ENCODE measurements around the gene UPF3A. TPM values are rescaled to one million over a fixed set of nuclear protein-coding genes. Genes with fewer than 3 reads are reported as not detected.

UPF3A gene
- polyA plus RNA-seq, 1 donor, result 94.1 TPM

DNA sequence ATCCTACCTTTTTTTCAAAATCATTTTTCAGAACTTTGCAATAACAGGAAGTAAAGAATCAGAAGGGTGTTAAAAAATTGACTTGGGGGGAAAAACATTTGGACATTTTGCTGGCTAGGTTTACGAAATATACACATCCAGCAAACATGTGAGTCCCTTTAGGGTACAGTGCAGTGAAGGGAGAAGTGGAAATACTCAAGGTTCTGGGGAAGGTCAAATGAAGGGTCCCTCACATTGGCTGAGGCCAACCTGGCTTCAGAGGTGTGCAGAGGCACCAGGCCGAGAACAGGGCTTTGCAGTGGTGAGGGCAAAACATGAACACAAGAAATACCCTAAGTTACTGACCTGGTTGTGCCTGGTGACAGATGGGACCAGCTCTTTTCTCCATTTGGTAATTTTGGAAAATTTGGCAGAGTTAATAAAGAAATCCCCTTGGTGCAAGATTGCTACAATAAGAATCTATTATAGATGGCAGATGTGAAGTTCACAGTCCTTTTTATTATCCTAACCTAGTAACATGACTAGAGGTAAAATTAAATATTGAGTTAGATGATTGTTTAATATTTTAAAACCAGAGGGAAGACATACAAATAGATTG, 1.5 kb upstream of the UPF3A start:
- DNase-seq, result no peak
- no peaks in the 10 kb centered on the region for H3K9me3 ChIP-seq (ENCODE audit: control insufficient read depth, low read depth, low read length)
- H3K27ac ChIP-seq (ENCODE audit: low read length), result no peak overlapping the region
- WGBS (ENCODE audit: insufficient coverage, low lambda C conversion rate), result no CpG with 5 or more reads among the region's 2 CpGs
- H3K36me3 ChIP-seq (ENCODE audit: control insufficient read depth, insufficient read depth, low read length), result peaks cover 29% of the 10 kb centered on the region
- H3K4me3 ChIP-seq (ENCODE audit: low read length), result no peak overlapping the region
- no peaks in the 10 kb centered on the region for H3K27me3 ChIP-seq (ENCODE audit: control insufficient read depth, insufficient read depth, low read length)
- H3K4me1 ChIP-seq (ENCODE audit: control insufficient read depth, insufficient read depth, low read length), result peaks cover 12% of the 10 kb centered on the region

DNA sequence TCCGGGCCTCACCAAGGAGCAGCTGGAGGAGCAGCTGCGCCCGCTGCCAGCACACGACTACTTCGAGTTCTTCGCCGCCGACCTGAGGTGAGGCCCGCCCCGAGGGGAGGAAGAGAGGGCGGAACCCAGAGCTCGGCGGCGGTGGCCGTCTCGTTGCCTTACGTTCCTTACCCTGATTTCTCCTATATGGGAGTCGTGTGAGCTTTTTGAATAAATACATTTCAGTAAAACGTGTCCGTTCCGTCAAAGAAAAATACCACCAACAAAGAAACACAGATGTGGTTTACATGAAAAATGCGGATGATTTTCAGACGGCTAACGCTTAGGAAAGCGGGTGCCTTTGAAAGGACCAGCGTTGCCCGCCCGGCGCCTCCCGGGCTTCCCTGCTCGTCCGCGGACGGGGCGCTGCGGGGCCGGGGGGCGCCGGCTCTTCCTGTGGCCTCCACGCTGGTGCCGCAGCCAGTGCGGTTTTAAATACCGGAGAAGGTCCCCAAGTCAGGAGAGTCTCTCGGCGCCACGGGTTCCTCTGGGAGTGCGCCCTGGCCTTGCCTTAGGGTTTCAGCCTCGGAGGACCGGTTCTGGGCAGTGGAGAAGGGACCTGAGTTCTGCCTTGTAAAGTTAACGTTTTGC, 755 bp downstream of the UPF3A start:
- peak; percentile 18 to 87 for DNase-seq
- no peaks in the 10 kb centered on the region for H3K27me3 ChIP-seq (ENCODE audit: control insufficient read depth, insufficient read depth, low read length)
- no peaks in the 10 kb centered on the region for H3K9me3 ChIP-seq (ENCODE audit: control insufficient read depth, low read depth, low read length)
- H3K36me3 ChIP-seq (ENCODE audit: control insufficient read depth, insufficient read depth, low read length), result peaks cover 26% of the 10 kb centered on the region
- H3K4me3 ChIP-seq (ENCODE audit: low read length), result peak overlapping the region; percentile 87
- WGBS (ENCODE audit: insufficient coverage, low lambda C conversion rate), result no CpG with 5 or more reads among the region's 50 CpGs
- peak overlapping the region; percentile 89 for H3K27ac ChIP-seq (ENCODE audit: low read length)
- peaks cover 12% of the 10 kb centered on the region for H3K4me1 ChIP-seq (ENCODE audit: control insufficient read depth, insufficient read depth, low read length)

DNA sequence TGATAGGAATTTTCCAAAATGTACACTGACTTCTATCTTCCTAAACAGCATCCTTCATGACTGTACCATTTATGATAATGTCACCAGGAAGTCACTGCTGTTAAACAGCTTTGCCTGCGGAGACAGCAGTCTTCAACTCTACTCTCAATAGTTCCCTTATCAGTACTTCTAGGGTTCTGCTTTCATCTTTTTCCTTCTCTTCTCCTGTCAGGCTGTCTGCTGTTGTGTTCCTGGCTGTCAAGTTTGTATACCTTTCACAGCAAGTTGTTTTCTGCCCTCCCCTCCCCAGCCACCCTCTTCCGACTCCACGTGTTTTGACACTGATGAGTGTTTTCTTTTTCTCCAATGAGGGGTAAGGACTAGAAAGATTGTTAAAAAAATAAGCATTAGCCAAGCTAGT, 2.2 kb downstream of the UPF3A start:
- peaks cover 35% of the 10 kb centered on the region for H3K36me3 ChIP-seq (ENCODE audit: control insufficient read depth, insufficient read depth, low read length)
- no peak overlapping the region for H3K4me3 ChIP-seq (ENCODE audit: low read length)
- WGBS (ENCODE audit: insufficient coverage, low lambda C conversion rate), result 50% methylated on average over 1 of the region's 3 CpGs
- H3K27me3 ChIP-seq (ENCODE audit: control insufficient read depth, insufficient read depth, low read length), result no peaks in the 10 kb centered on the region
- peak overlapping the region; percentile 56 for H3K27ac ChIP-seq (ENCODE audit: low read length)
- H3K4me1 ChIP-seq (ENCODE audit: control insufficient read depth, insufficient read depth, low read length), result peaks cover 12% of the 10 kb centered on the region
- DNase-seq, result peak in 1 of 2 donors; percentile 32
- H3K9me3 ChIP-seq (ENCODE audit: control insufficient read depth, low read depth, low read length), result no peaks in the 10 kb centered on the region

DNA sequence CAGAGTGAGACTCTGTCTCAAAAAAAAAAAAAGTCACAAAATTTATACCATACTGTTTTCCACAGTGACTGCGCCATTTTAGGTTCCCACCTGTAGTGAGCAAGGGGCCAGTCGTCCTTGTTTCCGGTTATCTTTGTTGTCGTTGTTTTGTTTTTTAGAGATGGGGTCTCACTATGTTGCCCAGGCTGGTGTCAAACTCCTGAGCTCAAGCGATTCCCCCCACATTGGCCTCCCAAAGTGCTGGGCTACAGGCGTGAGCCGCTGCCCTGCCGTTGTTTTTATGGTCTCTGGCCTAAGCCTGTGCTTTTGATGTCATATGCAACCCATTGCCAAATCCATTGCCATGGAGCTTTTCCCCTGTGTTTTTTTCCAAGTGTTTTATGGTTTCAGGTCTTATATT, 3.3 kb downstream of the UPF3A start:
- peaks cover 42% of the 10 kb centered on the region for H3K36me3 ChIP-seq (ENCODE audit: control insufficient read depth, insufficient read depth, low read length)
- peaks cover 12% of the 10 kb centered on the region for H3K4me1 ChIP-seq (ENCODE audit: control insufficient read depth, insufficient read depth, low read length)
- no peak overlapping the region for H3K4me3 ChIP-seq (ENCODE audit: low read length)
- DNase-seq, result no peak
- no CpG with 5 or more reads among the region's 8 CpGs for WGBS (ENCODE audit: insufficient coverage, low lambda C conversion rate)
- H3K27me3 ChIP-seq (ENCODE audit: control insufficient read depth, insufficient read depth, low read length), result no peaks in the 10 kb centered on the region
- H3K27ac ChIP-seq (ENCODE audit: low read length), result no peak overlapping the region
- no peaks in the 10 kb centered on the region for H3K9me3 ChIP-seq (ENCODE audit: control insufficient read depth, low read depth, low read length)

DNA sequence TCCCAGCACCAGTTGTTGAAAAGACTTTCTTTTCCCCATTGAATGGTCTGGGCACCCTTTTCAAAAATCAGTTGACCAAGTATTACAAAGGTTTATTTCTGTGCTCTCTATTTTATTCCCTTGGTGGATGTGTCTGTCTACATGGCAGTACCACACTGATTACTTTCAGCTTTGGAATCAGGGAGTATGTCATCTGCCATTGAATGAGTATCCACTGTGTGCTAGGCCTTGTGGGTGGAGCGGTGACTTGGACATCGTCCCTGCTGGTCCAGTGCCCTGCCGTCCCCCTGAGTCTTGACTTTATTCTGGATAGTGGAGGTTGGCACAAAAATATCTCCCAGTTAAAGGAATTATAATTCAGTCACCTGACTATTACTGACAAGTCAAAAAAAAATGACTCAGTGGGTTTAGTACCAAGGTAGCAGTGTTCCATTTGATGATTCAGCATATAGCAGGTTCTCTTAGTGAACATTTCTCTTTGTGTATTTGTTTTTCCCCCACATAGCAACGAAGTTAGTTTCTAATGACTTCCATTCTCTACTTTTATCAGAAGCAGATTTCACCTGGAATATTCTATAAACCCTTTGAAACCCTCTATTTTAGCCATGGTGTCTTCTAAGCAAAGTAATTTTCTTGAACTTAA, 3.9 kb downstream of the UPF3A start:
- Histone ChIP-seq H3K9me3 (ENCODE audit: control insufficient read depth, low read depth, low read length) (no peaks in the 10 kb centered on the region), H3K4me1 (ENCODE audit: control insufficient read depth, insufficient read depth, low read length) (peaks cover 12% of the 10 kb centered on the region), H3K36me3 (ENCODE audit: control insufficient read depth, insufficient read depth, low read length) (peaks cover 48% of the 10 kb centered on the region), H3K27me3 (ENCODE audit: control insufficient read depth, insufficient read depth, low read length) (no peaks in the 10 kb centered on the region), H3K4me3 (ENCODE audit: low read length) (no peak overlapping the region), H3K27ac (ENCODE audit: low read length) (no peak overlapping the region)
- DNase-seq, result no peak
- no CpG with 5 or more reads among the region's 4 CpGs for WGBS (ENCODE audit: insufficient coverage, low lambda C conversion rate)

DNA sequence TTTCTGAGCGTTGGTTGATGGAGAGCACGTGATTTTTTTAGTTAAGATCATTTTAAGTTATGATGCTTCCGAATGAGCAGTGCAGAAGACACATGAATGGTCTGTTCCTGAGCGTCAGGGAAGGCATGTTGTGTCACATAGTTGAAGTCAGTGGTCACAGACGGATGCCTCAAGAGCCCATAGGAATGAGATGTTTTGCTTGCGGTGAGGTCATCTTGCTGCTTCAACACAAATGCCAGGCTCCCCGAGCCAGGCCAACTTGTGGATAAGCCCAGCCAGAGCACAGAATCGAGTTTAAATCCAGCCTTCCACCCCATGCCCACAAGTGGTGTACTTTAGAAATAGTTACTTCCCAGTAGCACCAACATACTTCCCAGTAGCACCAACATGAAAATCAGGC, 5.4 kb downstream of the UPF3A start:
- DNase-seq, result no peak
- H3K27ac ChIP-seq (ENCODE audit: low read length), result no peak overlapping the region
- H3K36me3 ChIP-seq (ENCODE audit: control insufficient read depth, insufficient read depth, low read length), result peaks cover 52% of the 10 kb centered on the region
- peaks cover 8% of the 10 kb centered on the region for H3K4me1 ChIP-seq (ENCODE audit: control insufficient read depth, insufficient read depth, low read length)
- H3K4me3 ChIP-seq (ENCODE audit: low read length), result no peak overlapping the region
- no peaks in the 10 kb centered on the region for H3K27me3 ChIP-seq (ENCODE audit: control insufficient read depth, insufficient read depth, low read length)
- H3K9me3 ChIP-seq (ENCODE audit: control insufficient read depth, low read depth, low read length), result no peaks in the 10 kb centered on the region
- WGBS (ENCODE audit: insufficient coverage, low lambda C conversion rate), result no CpG with 5 or more reads among the region's 8 CpGs

DNA sequence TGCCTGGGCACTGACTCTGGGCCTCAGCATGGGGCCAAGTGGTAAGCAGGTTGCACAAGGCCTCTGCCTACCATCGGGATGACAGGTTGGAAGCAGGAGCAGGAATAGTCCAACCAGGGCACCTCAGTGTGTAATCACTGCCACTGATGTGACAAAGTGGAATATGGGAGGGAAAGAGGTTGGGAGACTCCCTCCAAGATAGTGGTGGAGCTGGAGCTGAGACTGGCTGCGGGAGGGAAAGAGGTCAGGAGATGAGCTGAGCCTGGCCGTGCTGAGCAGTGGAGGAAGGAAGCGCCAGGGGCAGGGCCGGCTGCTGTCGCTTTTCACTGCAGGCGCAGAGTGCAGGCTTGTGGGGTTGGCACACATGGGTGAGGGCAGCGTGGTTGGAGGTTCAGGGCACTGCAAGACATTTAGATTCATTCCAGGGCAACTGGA, 6.8 kb downstream of the UPF3A start:
- H3K9me3 ChIP-seq (ENCODE audit: control insufficient read depth, low read depth, low read length), result no peaks in the 10 kb centered on the region
- no peak overlapping the region for H3K4me3 ChIP-seq (ENCODE audit: low read length)
- no CpG with 5 or more reads among the region's 8 CpGs for WGBS (ENCODE audit: insufficient coverage, low lambda C conversion rate)
- H3K36me3 ChIP-seq (ENCODE audit: control insufficient read depth, insufficient read depth, low read length), result peaks cover 63% of the 10 kb centered on the region
- H3K27me3 ChIP-seq (ENCODE audit: control insufficient read depth, insufficient read depth, low read length), result no peaks in the 10 kb centered on the region
- no peak for DNase-seq
- peaks cover 5% of the 10 kb centered on the region for H3K4me1 ChIP-seq (ENCODE audit: control insufficient read depth, insufficient read depth, low read length)
- H3K27ac ChIP-seq (ENCODE audit: low read length), result no peak overlapping the region

DNA sequence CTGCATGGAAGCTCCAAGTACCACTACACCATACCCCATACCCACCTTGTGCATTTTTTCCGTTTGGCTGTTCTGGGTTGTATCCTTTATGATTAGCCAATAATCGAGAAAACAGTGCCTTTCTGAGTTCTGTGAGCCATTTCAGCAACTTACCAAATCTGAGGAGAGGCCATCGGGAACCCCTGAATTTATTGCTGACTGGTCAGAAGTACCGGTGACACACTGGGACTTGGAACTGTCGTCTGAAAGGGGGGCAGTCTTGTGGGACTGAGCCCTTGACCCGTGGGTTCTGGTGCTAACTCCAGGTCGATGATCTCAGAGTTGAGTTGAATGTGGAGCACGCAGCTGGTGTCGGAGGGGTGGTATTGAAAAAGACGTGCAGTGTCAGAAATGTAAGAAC, 15.0 kb downstream of the UPF3A start:
- WGBS (ENCODE audit: insufficient coverage, low lambda C conversion rate), result no CpG with 5 or more reads among the region's 10 CpGs
- no peak overlapping the region for H3K27ac ChIP-seq (ENCODE audit: low read length)
- peaks cover 60% of the 10 kb centered on the region for H3K36me3 ChIP-seq (ENCODE audit: control insufficient read depth, insufficient read depth, low read length)
- no peaks in the 10 kb centered on the region for H3K4me1 ChIP-seq (ENCODE audit: control insufficient read depth, insufficient read depth, low read length)
- H3K27me3 ChIP-seq (ENCODE audit: control insufficient read depth, insufficient read depth, low read length), result no peaks in the 10 kb centered on the region
- no peak for DNase-seq
- no peak overlapping the region for H3K4me3 ChIP-seq (ENCODE audit: low read length)
- no peaks in the 10 kb centered on the region for H3K9me3 ChIP-seq (ENCODE audit: control insufficient read depth, low read depth, low read length)

DNA sequence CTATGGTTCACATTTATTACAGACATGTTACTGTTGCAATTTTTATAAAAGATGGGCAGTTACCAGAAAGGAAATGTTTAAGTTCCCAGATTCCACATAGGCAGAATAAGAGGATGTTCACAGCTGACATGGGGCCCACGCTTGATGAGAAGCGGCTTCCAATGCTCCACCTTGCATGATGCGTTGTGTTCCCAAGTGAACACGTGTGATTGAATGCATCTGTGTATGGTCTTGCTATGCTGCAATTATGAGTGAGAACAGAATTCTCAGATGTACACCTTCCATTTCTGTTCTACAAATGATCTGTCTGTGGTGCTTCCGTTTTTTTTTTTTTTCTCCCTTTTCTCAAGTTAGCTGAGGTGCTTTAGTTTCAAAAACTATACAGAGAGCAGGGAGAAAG, 15.5 kb downstream of the UPF3A start:
- no peaks in the 10 kb centered on the region for H3K9me3 ChIP-seq (ENCODE audit: control insufficient read depth, low read depth, low read length)
- H3K4me3 ChIP-seq (ENCODE audit: low read length), result no peak overlapping the region
- no peaks in the 10 kb centered on the region for H3K27me3 ChIP-seq (ENCODE audit: control insufficient read depth, insufficient read depth, low read length)
- no peaks in the 10 kb centered on the region for H3K4me1 ChIP-seq (ENCODE audit: control insufficient read depth, insufficient read depth, low read length)
- DNase-seq, result no peak
- no CpG with 5 or more reads among the region's 5 CpGs for WGBS (ENCODE audit: insufficient coverage, low lambda C conversion rate)
- H3K36me3 ChIP-seq (ENCODE audit: control insufficient read depth, insufficient read depth, low read length), result peaks cover 63% of the 10 kb centered on the region
- H3K27ac ChIP-seq (ENCODE audit: low read length), result no peak overlapping the region

DNA sequence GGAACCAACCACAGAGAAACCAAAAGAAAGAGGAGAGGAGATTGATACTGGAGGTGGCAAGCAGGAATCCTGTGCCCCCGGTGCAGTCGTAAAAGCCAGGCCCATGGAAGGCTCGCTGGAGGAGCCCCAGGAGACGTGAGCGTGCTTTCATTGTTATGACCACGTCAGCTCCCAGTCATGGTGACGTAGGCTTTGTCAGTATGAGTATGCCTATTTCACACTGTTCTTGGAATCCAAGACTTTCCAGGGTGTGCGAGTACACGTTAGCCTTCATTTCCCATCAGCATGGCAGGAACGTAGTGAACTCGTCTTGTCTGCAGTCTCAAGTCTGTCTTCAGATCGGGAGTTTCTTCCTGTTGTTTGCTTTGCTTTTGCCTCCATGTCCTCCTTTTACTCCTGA, 17.5 kb downstream of the UPF3A start:
- Histone ChIP-seq H3K4me3 (ENCODE audit: low read length) (no peak overlapping the region), H3K27me3 (ENCODE audit: control insufficient read depth, insufficient read depth, low read length) (no peaks in the 10 kb centered on the region), H3K4me1 (ENCODE audit: control insufficient read depth, insufficient read depth, low read length) (no peaks in the 10 kb centered on the region), H3K9me3 (ENCODE audit: control insufficient read depth, low read depth, low read length) (no peaks in the 10 kb centered on the region), H3K27ac (ENCODE audit: low read length) (no peak overlapping the region), H3K36me3 (ENCODE audit: control insufficient read depth, insufficient read depth, low read length) (peaks cover 65% of the 10 kb centered on the region)
- 100% methylated on average over 1 of the region's 12 CpGs for WGBS (ENCODE audit: insufficient coverage, low lambda C conversion rate)
- DNase-seq, result no peak
